HG02938 (cell line): ENCODE results near the gene C5.

ENCODE experiments used
- ATAC-seq: cut with Tn5 transposase; IDR thresholded peaks from one replicate; pipeline ENCODE4 v1.9.1; 2021; ENCODE audit warnings: mild to moderate bottlenecking, moderate library complexity; ENCODE audit not compliant: unreplicated experiment

C5 gene

GRCh38 chr9:120914396-120914795 lies 135.7 kb downstream of the C5 start:
- ATAC-seq, result no peak

- ATAC-seq, result no peak
Measured at GRCh38 chr9:120913647-120914264, 136.3 kb downstream of the C5 start.

DNA sequence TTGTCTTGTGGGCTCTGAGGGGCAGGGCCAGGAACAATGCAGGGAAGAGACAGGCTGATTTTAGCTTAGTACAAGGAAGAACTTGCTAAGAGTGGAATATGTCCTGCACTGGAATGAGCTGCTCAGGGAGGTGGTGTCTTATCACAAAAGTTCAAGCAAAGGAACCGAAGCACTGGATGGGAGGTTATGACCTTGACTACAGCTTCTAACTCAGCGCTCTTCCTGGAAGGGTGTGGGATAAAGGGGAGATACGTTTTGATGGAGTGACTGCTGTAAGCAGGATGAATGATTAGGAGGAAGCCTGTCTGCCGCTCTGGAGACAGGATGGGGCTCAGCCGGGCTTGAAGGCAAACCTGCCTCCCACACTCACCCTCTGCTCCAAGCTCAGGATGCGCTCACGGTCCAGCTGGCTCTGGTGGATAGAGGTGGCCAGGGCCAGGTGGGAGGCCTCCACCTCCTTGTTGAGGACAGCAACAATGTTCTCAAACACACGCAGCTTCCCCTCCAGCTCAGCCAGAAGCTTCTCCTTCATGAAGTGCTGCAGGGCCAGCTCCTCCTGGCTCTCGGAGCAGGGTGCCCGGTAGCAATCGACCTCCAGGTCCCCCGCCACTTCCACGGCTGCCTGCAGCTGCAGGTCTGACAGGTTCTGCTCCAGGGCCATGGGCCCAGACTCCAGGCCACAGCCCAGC lies 137.0 kb downstream of the C5 start:
- ATAC-seq, result no peak

DNA sequence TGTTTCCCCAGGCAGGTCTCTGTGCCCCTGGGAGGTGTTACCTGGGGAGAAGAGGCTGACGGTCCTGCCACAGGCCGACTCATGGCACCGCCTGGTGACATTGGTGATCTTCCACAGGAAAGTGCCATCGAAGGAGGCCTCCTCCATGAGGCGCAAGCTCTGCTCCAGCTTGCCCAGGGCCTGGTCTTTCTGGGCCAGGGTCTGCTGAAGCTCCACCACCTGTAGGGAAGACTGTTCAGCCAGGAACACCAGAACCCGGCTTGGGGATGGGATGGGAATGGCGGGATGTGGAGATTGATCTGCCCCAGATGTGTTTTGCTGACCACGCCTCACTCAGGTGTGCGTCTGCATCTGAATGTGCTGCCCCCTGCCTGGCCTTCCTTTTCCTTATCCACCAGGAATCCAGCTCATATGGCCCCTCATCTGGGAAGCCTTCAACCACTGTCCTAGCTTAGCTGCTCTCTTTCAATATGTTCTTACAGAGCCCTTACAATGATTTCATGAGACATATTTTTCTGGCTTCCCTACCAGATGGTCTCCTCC lies 138.7 kb downstream of the C5 start:
- no peak for ATAC-seq

DNA sequence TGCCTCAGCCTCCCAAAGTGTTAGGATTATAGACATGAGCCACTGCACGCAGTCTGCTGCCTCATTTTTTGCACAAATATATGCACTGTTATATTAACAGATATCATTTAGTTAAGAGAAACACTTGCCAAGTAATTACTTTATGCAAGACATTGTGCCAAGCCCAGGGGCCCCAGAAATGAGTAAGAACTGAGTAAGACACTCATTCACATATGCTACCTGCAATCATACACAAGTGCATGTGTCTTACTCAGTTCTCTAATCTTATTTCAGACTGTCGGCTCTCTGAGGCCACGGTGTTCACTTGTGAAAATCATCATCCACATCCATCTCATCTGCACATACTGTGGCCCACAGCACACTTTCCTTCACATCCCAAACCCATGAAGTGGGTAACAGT lies 139.4 kb downstream of the C5 start:
- no peak for ATAC-seq

- ATAC-seq, result no peak
Measured at GRCh38 chr9:120909904-120910303, 140.2 kb downstream of the C5 start.

DNA sequence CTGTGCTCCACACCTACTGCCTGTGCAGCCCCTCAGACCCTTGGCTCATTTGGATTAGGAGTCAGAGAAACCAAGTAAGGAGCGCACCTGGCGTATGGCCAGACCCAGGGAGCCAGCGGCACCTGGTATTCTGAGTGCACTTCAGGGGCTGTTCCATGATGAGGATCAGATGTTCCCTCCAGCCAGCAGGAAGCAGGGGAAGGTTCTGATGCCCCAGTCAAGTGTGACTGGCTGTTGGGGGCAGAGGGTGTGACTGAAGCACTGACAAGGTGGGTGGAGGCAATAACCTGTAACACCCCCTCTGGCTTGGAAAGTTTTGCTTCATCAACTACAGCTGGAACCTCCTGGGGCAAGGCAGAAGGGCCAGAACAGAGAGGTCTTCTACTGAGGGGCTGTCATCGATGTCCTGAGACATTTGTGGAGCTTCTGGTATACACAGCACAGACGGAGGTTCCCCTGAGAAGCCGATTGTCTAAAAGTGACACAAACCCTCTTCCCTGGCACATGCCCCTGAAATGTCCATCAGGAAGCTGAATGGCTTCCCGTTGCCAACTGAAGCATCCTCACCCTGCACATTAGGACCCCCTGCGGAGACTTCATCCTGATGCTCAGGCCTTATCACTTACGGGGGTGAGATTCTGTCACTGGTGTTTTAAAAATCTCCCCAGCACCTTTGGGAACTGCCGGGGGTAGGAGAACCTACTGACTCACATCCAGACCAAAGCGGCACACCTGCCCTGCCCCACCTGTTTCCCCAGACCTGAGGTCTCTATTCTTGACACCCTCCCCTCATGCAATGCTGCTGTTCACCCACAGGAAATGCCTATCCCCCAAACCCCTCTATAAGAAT lies 144.5 kb downstream of the C5 start:
- ATAC-seq, result no peak

DNA sequence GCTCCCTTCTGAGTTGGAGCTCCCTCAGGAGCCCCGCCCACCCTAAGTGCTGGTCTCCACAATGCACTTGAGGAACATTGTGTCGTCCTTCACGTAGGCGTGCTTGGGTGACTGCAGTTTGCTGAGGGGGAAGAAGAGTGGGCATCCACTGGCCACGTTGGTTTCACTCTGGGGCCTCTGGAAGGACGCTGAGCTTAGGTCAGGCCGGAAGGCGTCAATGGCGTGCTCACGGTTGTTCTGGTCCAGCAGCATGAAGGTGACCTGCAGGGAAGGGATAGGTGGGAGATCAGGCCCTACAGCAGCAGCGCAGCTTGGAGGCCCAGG lies 145.1 kb downstream of the C5 start:
- ATAC-seq, result no peak

- no peak for ATAC-seq
Measured at GRCh38 chr9:120904061-120904977, 145.8 kb downstream of the C5 start.

DNA sequence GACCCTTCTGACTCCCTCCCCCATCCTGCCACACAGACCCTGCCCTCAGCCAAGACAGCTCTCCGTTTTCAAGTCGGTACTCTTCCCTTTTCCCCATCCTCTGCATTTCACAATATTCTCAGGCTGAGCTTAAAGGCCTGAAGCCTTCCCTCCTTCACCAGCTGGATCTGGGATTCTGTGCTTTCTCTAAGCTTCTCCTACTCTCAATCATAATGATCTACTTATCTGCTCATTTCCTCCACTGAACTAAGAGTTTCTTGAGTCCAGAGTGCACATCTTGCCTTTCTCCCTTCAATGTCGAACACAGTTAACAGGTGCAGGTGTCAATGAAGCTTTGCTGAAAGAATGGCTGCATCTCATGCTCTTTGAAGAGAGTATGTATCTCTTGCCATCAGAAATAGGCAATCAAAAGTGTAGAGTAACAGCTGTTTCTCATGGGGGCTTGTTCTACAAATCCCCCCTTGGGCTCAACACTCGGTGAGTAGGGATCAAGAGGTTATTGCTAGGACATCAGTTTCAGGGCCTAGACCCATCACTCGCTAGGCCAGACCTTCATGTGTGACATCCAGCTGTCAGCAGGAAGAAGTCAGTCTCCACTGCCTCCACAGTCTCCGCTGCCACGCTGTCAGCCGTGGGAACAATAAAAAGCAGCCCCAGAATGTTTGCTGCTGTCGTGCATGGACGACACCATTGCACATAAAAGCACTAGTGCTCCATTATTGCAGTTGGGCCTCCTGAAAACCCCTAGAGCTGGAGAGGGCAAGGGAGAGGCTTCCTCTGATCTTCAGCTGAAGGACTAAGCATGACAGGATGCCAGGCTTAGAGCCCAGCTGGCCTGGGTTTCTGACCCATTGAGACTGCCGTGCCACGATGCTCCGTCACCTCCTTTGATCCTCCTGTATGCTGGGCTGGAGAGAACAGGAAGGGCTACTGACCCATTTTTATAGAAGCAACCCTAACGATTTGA lies 147.2 kb downstream of the C5 start:
- no peak for ATAC-seq
